Measurements from ENCODE around the gene SYTL3.

DNA sequence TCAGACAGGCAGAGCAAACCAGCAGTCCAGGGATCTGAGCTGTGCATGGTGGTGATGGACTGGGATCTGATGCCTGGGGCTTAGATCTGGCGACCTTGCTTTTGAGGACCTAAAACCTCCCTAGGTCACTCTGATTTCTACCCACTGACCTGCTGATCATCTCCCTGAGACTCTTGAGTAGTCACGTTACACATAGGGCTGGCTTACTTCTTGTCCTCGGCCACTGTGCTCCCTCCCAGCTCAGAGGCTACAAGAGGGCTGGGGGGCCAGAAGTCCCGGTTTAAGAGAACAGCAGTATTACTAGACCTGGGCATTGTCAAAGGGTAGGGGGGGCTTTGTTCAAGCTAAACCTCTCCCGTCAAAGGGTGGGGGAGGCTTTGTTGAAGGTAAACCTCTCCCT, 10.8 kb upstream of the SYTL3 start:
- TF ChIP-seq POLR2A (IDR thresholded peaks at IDR 0.05; ENCODE audit: low read length), result no peak
- no peak for TF ChIP-seq GATA1 (IDR thresholded peaks at IDR 0.05; ENCODE audit: low read depth, low read length)
